H1 (cell line): Measurements from ENCODE around the gene PHYHD1. TPM values are rescaled to one million over a fixed set of nuclear protein-coding genes. Genes with fewer than 3 reads are reported as not detected.

Source experiments
- POLR2AphosphoS5 ChIP-seq: IDR thresholded peaks from 2 replicates; pipeline ENCODE4 v1.6.1; 2011; ENCODE audit warnings: low read depth, low read length
- RAD21 ChIP-seq, 2 experiments: IDR thresholded peaks in 1 of 2; conservative IDR thresholded peaks in 1 of 2; 2 replicates each; pipeline ENCODE4 v1.6.1; 2011; ENCODE audit warnings: low read depth in 2 of 2, low read length in 2 of 2, improper control_type of control experiment in 1 of 2, inconsistent platforms in 1 of 2, mild to moderate bottlenecking in 1 of 2, moderate library complexity in 1 of 2
- polyA plus RNA-seq, 7 experiments: library from polyadenylated mRNA; depleted of rRNA in 3 of 7; stranded (reverse) in 5 of 7; unstranded in 2 of 7; fragments of >200 nt in 5 of 7; fragments of 200-250 nt in 2 of 7; gene quantifications; 1 replicate in 5 of 7; 2 replicates in 1 of 7; 4 replicates in 1 of 7; pipeline versions ENCODE4 v1.2.1 to v1.2.3, GENCODE V29; 2011 to 2013; ENCODE audit warnings: missing spikeins in 2 of 7, mixed read lengths in 2 of 7
- total RNA-seq: library from RNA; stranded (reverse); fragmentation: NEBNext Ultra II Directional; extraction: Animal tissue kit (Norgen Biotek cat#: 25700); gene quantifications from 2 replicates; pipeline ENCODE4 v1.2.1, GENCODE V29; 2021

PHYHD1 gene
- total and polyA plus RNA-seq, 2 of the 8 experiments (the other 6 are each of a cell fraction or from before 2014, with no cell fraction given): 14.1 to 25.6 TPM

DNA sequence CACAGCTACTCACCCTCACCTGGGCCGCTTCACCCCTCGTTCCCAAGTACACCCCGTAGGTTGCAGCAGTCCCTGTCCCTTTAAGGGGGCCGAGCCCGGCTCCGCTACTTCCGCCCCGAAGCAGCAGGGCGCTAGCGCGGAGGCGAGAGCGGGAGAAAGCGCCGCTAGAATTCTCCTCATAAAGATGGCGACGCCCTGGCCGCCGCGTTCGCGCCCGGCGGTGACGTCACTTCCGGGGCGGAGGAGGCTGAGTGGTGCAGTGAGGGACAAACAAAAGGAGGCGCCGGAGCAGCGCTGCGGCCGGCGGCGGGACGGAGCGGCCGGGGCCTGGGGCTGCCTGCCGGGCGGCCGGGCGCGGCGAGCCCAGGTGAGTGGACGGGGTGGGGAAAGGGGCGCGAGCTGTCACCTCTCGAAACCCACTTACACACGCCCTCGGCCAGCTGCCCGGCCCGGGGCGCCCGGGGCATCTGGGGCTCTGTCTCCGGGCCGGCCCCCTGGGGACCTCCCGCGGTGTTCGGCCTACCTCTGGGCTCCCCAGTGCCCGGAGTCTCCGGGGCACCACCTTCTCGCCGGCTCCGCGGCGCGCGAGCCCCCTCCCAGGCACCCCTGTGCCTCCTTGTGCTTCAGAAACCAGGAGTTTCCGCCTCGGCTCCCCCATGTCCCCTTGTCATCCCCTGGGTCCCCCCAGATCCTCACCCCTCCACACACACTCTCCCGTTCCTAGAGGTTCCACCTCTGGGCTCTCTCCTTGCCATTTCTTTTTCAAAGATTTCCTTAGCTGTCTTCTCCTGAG, 38.7 kb upstream of the PHYHD1 start, which contains the start of the genes KYAT1 and LRRC8A (continued):
- peak in 1 of 2 experiments; percentile 0; a peak in 1 of 4 replicates for TF ChIP-seq RAD21 (IDR thresholded peaks at IDR 0.05 in 1 of 2, conservative IDR thresholded peaks at IDR 0.05 in 1 of 2; ENCODE audit: low read depth in 2 of 2, low read length in 2 of 2)
- peak; percentile 79 for TF ChIP-seq POLR2AphosphoS5
